C1 segment of cervical spinal cord (tissue), 14 donors: ENCODE measurements around the gene PIERCE2.
"Not testable (repeated sequence)": the region's sequence is repeated elsewhere in the genome, so short reads cannot be mapped to it uniquely, and the experiment has no call there.

ENCODE experiments used
- DNase-seq, 14 donors: peaks; one replicate each; lab custom pipeline; 2025; lab: John Stamatoyannopoulos, UW

Gene PIERCE2

DNA sequence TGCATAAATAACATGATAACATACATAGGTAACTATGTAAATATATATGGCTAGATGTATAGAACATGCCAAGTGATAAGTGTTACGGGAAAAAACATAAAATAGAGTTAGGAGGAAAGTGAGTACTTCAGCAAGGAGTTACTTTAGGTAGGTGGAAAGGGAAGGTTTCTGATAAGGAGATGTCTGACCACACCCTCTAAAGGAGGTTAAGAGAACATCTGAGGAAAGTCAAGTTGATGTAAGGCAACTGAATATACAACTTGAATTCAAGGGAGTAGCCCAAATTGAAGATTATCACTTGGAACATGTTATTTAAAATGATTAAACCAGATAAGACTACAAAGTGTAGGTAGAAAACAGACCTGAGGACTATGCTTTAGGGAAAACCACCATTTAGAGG lies 13.8 kb downstream of the PIERCE2 start:
- no peak for DNase-seq

DNA sequence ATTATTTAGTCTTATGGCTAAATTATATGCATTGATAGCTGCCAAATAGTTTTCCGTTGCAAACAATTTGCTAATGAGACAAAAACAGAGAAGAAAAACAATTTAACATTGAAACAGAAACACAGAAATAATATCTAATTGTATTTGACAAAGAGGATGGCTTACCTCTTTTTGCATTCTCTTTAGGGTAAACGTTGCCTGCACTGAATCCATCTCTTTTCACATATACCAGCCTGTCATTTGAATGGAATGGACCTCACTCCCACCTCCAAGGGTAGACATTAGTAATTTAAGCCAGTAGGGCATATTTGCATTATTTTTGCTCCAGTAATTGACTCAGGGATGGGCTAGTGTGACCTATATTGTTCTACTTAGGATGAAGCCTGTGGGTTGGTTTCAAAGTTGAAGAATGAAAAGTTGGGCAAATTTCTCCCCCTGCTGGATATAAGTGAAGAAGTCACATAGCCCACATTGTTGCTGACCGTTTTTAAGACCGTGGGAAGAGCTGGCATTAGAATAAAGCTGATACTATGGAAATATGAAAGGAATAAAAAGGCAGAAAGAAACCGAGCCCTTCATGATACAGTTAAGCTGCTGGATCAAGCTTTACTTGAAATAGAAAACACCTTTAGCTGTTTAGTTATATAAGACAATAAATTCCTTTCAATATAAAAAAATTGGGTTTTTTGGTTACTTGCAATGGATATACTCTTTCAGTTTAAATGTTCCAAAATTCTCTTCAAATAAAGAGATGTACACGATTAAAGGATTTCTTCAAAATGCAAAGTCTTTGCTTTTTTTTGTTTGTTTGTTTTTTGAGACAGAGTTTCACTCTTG lies 26.9 kb downstream of the PIERCE2 start:
- peak in 2 of 14 donors; percentile 3 to 11 for DNase-seq

DNA sequence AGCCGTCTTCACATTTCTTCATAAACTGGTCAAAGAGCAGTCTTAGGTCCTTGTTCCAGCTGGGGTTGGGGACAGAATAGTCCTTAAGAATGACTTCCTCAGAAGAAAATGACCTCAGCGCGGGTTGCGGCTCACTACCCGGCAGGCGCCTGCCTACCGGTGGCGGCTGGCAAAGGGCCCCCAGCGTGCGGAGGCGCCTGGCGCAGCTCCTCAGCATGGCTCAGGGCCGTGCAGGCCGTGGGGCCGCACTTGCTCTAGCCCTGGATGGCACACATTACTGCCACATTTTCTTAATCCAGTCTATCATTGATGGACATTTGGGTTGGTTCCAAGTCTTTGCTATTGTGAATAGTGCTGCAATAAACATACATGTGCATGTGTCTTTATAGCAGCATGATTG lies 34.8 kb downstream of the PIERCE2 start:
- DNase-seq, result not testable (repeated sequence)

DNA sequence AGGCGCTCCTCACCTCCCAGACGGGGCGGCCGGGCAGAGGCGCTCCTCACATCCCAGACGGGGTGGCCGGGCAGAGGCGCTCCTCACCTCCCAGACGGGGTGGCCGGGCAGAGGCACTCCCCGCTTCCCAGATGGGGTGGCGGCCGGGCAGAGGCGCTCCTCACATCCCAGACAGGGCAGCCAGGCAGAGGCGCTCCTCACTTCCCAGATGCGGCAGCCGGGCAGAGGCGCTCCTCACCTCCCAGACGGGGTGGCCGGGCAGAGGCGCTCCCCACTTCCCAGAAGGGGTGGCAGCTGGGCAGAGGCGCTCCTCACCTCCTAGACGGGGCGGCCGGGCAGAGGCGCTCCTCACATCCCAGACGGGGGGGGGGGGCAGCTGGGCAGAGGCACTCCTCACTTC lies 37.6 kb downstream of the PIERCE2 start:
- DNase-seq, result not testable (repeated sequence)

DNA sequence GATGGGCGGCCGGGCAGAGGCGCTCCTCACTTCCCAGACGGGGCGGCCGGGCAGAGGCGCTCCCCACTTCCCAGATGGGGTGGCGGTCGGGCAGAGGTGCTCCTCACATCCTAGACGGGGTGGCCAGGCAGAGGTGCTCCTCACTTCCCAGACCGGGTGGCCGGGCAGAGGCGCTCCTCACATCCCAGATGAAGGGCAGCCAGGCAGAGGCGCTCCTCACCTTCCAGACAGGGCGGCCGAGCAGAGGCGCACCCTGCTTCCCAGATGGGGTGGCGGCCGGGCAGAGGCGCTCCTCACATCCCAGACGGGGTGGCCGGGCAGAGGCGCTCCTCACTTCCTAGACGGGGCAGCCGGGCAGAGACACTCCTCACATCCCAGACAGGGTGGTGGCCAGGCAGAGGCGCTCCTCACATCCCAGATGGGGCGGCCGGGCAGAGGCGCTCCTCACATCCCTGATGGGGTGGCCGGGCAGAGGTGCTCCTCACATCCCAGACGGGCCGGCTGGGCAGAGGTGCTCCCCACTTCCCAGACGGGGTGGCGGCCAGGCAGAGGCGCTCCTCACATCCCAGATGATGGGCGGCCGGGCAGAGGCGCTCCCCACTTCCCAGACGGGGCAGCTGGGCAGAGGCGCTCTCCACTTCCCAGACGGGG lies 38.2 kb downstream of the PIERCE2 start:
- not testable (repeated sequence) for DNase-seq

- DNase-seq, result not testable (repeated sequence)
Observed at GRCh38 chr15:55447030-55447394, 38.7 kb downstream of the PIERCE2 start.

GRCh38 chr15:55457401-55458022 lies 49.2 kb downstream of the PIERCE2 start:
- no peak for DNase-seq

DNA sequence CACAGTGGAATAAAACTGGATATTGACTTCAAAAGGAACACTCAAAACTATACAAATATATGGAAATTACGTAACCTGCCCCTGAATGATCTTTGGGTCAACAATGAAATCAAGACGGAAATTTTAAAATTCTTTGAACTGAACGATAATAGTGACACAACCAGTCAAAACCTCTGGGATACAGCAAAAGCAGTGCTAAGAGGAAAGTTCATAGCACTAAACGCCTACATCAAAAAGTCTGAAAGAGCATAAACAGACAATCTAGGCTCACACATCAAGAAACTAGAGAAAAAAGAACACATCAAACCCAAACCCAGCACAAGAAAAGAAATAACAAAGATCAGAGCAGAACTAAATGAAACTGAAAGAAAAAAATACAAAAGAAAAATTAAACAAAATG lies 53.2 kb downstream of the PIERCE2 start:
- no peak for DNase-seq

GRCh38 chr15:55468321-55468720 lies 60.0 kb downstream of the PIERCE2 start:
- DNase-seq, result no peak
